ENCODE measurements around the gene ANGPTL4. TPM values are rescaled to one million over a fixed set of nuclear protein-coding genes. Genes with fewer than 3 reads are reported as not detected.

Gene ANGPTL4
- total and polyA plus RNA-seq, 2 donors (not counting 1 experiment from before 2014, with no cell fraction given), result not detected

GRCh38 chr19:8391198-8392016 lies 27.5 kb downstream of the ANGPTL4 start:
- Mint-ChIP-seq H3K27me3 (no peaks in the 10 kb centered on the region), H3K27ac (peak overlapping the region; percentile 98), H3K4me3 (peak overlapping the region; percentile 73), H3K9me3 (ENCODE audit: insufficient read depth) (no peaks in the 10 kb centered on the region), H3K4me1 (peaks cover 34% of the 10 kb centered on the region)
- no peaks in the 10 kb centered on the region for H3K36me3 ChIP-seq (replicated peaks in 1 of 2; ENCODE audit: control extremely low read depth in 1 of 2, control insufficient read depth in 1 of 2, extremely low read depth in 1 of 2, insufficient read depth in 2 of 2, low read length in 1 of 2)
- H3K27ac ChIP-seq (ENCODE audit: low read length in 2 of 2), result no peak overlapping the region
- no peak for ATAC-seq (ENCODE audit: low read depth)
- ChIA-PET POLR2A (interaction anchor here (0.8 to 1.8 kb wide), 4 partner anchors 20 to 471 kb away, joined by 3 to 14 read pairs (median 4); partner anchors contain the start of genes MARCHF2 and SNAPC2), CTCF (interaction anchor here (1.1 to 3.9 kb wide), 2 partner anchors 21 to 114 kb away, joined by 3 to 13 read pairs; partner anchors contain the start of gene MARCHF2)
- peak; percentile 37 for DNase-seq
- H3K4me3 ChIP-seq (ENCODE audit: control extremely low read depth in 1 of 5, extremely low read depth in 1 of 5, insufficient read depth in 1 of 5, low read depth in 2 of 5, low read length in 4 of 5), result peak overlapping the region in 2 of 5 experiments; percentile 14 to 89
- WGBS (ENCODE audit: insufficient coverage), result 82% methylated on average over 23 of the region's 23 CpGs
- peaks cover 61% of the 10 kb centered on the region for H3K79me2 ChIP-seq (ENCODE audit: control insufficient read depth, insufficient read depth, low read length)
- peaks cover 0 to 9% (median 0%) of the 10 kb centered on the region in 3 donors for H3K9me3 ChIP-seq (ENCODE audit: control extremely low read depth in 1 of 3, control insufficient read depth in 2 of 3, insufficient read depth in 1 of 3, low read length in 2 of 3)
- H2AFZ ChIP-seq (ENCODE audit: insufficient read depth, low read depth, low read length, poor library complexity, severe bottlenecking), result no peak overlapping the region
- peaks cover 10 to 20% of the 10 kb centered on the region in 2 donors for H3K4me1 ChIP-seq (ENCODE audit: control insufficient read depth in 2 of 2, insufficient read depth in 2 of 2, low read length in 2 of 2)
- peak overlapping the region; percentile 80 for H3K4me2 ChIP-seq (replicated peaks; ENCODE audit: low read depth, low read length, poor library complexity, severe bottlenecking)
- H3K27me3 ChIP-seq (replicated peaks in 1 of 4; ENCODE audit: control extremely low read depth in 1 of 4, control insufficient read depth in 3 of 4, insufficient read depth in 4 of 4, low read length in 3 of 4), result no peaks in the 10 kb centered on the region
- H3K9ac ChIP-seq (ENCODE audit: low read length), result no peak overlapping the region
- TF ChIP-seq CTCF (IDR thresholded peaks at IDR 0.05) (no peak), EZH2 (IDR thresholded peaks at IDR 0.05; ENCODE audit: borderline replicate concordance, insufficient read depth, low read depth, low read length, poor library complexity, severe bottlenecking) (no peak)
- intact Hi-C loops (cut with micrococcal nuclease), result loop anchor here (5.0 kb wide), 1 partner anchor 1426 kb away; the partner anchor contains the start of gene FBXL12
- H4K20me1 ChIP-seq (ENCODE audit: control insufficient read depth, insufficient read depth, low read length, poor library complexity, severe bottlenecking), result peaks cover 56% of the 10 kb centered on the region

Data from B cell (primary cell).